DND-41 (cell line): ENCODE results near the gene RPL7A.

Experiments used
- ATAC-seq: fragments of 200-7000 bp; cut with Tn5 transposase; 3 replicates; pipeline ENCODE4 v1.9.1; 2021; ENCODE audit warnings: low read depth; ENCODE audit not compliant: insufficient read depth
- DNase-seq: peaks from one replicate; pipeline ENCODE4 v3.0.0-alpha.2; 2020
- H2AFZ ChIP-seq: 2 replicates; pipeline ENCODE4 v1.6.0; 2012; ENCODE audit warnings: low read depth, low read length
- H3K27ac ChIP-seq: 2 replicates; pipeline ENCODE4 v1.5.1; 2012; ENCODE audit warnings: low read length, inconsistent platforms
- H3K27me3 ChIP-seq: fragments of 200-600 bp; sonication (generic); 2 replicates; pipeline ENCODE4 v1.6.0; 2012; ENCODE audit warnings: low read length, mild to moderate bottlenecking, inconsistent platforms; ENCODE audit not compliant: insufficient read depth, poor library complexity
- H3K36me3 ChIP-seq: 2 replicates; pipeline ENCODE4 v1.5.1; 2012; ENCODE audit warnings: low read length, inconsistent platforms; ENCODE audit not compliant: insufficient read depth
- H3K4me1 ChIP-seq: 2 replicates; pipeline ENCODE4 v1.5.1; 2012; ENCODE audit warnings: mild to moderate bottlenecking, low read length; ENCODE audit not compliant: insufficient read depth
- H3K4me2 ChIP-seq: 2 replicates; pipeline ENCODE4 v1.6.0; 2012; ENCODE audit warnings: mild to moderate bottlenecking, moderate library complexity, low read length, inconsistent platforms; ENCODE audit not compliant: insufficient read depth
- H3K4me3 ChIP-seq, 2 experiments: fragments of 200-600 bp in 1 of 2; shearing (Covaris generic) in 1 of 2; 2 replicates each; pipeline ENCODE4 v1.5.1; 2012 to 2016; ENCODE audit warnings: inconsistent platforms in 2 of 2, low read length in 2 of 2, mild to moderate bottlenecking in 2 of 2, low read depth in 1 of 2, moderate library complexity in 1 of 2
- H3K79me2 ChIP-seq: 2 replicates; pipeline ENCODE4 v1.6.0; 2012; ENCODE audit warnings: low read length, inconsistent platforms; ENCODE audit not compliant: insufficient read depth
- H3K9ac ChIP-seq: 2 replicates; pipeline ENCODE4 v1.6.0; 2012; ENCODE audit warnings: low read depth, mild to moderate bottlenecking, inconsistent platforms, low read length, moderate library complexity
- H3K9me3 ChIP-seq: 2 replicates; pipeline ENCODE4 v1.5.1; 2012; ENCODE audit warnings: low read length, moderate library complexity, mild to moderate bottlenecking, inconsistent platforms; ENCODE audit not compliant: insufficient read depth, severe bottlenecking
- H4K20me1 ChIP-seq: 2 replicates; pipeline ENCODE4 v1.6.0; 2012; ENCODE audit warnings: low read length; ENCODE audit not compliant: insufficient read depth
- EZH2 ChIP-seq: IDR thresholded peaks from 3 replicates; pipeline ENCODE4 v1.6.1; 2012; ENCODE audit warnings: borderline replicate concordance, low read depth, mild to moderate bottlenecking, moderate library complexity, low read length, inconsistent platforms; ENCODE audit not compliant: severe bottlenecking
- TF ChIP-seq, protein P1 (sequence below): IDR thresholded peaks from 2 replicates; pipeline ENCODE4 v1.5.1; 2012; ENCODE audit warnings: borderline replicate concordance, low read length, moderate library complexity, mild to moderate bottlenecking; ENCODE audit not compliant: poor library complexity, severe bottlenecking; ENCODE audit errors: extremely low read depth

RPL7A gene

DNA sequence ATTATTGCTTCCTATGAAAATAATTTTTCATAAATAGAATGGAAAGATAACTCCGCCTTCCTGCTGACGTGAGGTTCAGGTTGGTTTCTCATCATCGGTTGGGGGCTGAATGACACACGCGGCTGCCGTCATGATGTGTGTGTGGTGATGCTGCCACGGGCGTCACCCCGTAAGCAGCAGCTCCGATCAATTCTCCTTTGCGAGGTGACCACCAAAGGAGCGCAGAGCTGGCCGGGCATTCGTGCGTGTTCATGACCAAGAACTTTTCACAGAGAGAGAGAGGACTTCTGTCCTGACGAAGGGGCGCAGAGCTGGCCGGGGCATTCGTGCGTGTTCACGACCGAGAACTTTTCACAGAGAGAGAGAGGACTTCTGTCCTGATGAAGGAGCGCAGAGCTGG, 42.3 kb upstream of the RPL7A start:
- Histone ChIP-seq H3K36me3 (no peaks in the 10 kb centered on the region), H3K79me2 (no peaks in the 10 kb centered on the region), H3K9ac (no peak overlapping the region), H3K4me3 (no peak overlapping the region), H3K4me1 (no peaks in the 10 kb centered on the region), H2AFZ (no peak overlapping the region), H3K9me3 (no peaks in the 10 kb centered on the region), H3K27me3 (no peaks in the 10 kb centered on the region), H3K4me2 (no peak overlapping the region), H4K20me1 (no peaks in the 10 kb centered on the region), H3K27ac (no peak overlapping the region)
- DNase-seq (no peak), ATAC-seq (no peak)
- TF ChIP-seq EZH2 = no peak
- TF ChIP-seq, protein P1, sequence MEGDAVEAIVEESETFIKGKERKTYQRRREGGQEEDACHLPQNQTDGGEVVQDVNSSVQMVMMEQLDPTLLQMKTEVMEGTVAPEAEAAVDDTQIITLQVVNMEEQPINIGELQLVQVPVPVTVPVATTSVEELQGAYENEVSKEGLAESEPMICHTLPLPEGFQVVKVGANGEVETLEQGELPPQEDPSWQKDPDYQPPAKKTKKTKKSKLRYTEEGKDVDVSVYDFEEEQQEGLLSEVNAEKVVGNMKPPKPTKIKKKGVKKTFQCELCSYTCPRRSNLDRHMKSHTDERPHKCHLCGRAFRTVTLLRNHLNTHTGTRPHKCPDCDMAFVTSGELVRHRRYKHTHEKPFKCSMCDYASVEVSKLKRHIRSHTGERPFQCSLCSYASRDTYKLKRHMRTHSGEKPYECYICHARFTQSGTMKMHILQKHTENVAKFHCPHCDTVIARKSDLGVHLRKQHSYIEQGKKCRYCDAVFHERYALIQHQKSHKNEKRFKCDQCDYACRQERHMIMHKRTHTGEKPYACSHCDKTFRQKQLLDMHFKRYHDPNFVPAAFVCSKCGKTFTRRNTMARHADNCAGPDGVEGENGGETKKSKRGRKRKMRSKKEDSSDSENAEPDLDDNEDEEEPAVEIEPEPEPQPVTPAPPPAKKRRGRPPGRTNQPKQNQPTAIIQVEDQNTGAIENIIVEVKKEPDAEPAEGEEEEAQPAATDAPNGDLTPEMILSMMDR = no peak

DNA sequence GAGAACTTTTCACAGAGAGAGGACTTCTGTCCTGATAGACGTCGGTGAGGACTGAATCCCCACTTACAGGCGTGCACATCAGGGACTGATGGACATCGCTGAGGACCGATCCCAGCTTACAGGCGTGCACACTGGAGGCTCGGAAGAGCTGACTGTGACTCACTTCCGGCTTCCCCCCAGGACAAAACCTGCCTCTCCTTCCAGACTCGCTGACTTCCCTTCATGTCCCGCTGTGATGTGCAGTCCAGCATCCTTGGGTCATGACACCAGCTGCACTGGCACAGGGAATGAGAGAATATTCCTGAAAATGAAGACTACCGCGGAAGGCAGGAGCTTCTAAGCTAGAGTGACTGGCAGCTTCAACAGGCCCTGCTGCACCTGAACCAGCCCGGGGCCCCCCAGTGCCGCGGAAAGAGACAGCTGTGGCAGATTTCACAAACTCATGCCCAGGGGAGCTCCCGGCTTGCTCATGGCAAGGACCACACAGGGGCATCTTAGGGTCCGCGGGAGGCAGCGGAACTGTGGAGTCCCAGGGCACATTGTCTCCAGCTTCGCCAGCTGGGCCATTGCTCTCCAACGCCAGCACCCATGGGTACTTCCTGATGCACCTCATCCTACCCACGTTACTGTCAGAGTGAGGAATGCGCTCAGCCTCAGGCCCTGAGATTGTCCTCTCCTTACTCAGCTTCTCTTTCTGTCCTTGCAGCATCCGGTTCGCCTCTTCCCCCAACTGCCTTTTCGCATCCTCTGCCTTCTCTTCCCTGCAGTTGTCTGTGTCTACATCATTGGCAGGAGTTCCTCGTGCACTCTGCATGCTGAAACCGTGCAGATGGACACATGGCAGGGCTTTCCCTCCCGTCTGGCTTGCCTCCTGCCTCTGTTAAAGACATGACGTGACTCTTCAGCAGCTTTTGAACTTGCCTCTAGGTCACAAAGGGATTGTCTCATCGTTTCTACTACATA, 41.5 kb upstream of the RPL7A start:
- no peak overlapping the region for H3K4me2 ChIP-seq
- H3K4me3 ChIP-seq = no peak overlapping the region
- no peak for ATAC-seq
- no peak overlapping the region for H2AFZ ChIP-seq
- no peak for DNase-seq
- no peaks in the 10 kb centered on the region for H3K4me1 ChIP-seq
- TF ChIP-seq, protein P1 = no peak
- TF ChIP-seq EZH2 = no peak
- H3K27me3 ChIP-seq = no peaks in the 10 kb centered on the region
- no peak overlapping the region for H3K9ac ChIP-seq
- no peaks in the 10 kb centered on the region for H4K20me1 ChIP-seq
- H3K9me3 ChIP-seq = no peaks in the 10 kb centered on the region
- no peaks in the 10 kb centered on the region for H3K36me3 ChIP-seq
- no peak overlapping the region for H3K27ac ChIP-seq
- no peaks in the 10 kb centered on the region for H3K79me2 ChIP-seq

DNA sequence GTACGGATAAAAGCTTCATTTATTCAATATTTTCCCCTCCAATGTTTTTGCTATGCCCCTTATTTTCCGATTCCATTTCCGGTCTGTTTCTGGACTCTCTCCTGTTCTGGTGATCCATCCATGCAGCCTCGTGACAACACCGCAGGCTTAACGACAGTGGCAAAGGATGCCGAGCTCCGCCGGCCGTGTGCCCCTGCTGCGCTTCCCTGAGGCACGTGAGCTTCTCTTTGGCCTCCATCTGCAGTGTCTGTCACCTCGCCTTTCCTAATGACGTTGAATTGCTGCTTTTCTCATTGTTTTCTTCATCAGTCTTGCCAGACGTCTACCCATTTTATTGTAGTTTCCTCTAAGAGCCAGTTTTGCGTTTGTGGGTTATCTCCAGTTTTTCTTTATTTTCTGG, 40.7 kb upstream of the RPL7A start:
- no peak overlapping the region for H3K27ac ChIP-seq
- H3K27me3 ChIP-seq = no peaks in the 10 kb centered on the region
- ATAC-seq (no peak), DNase-seq (no peak)
- H3K9me3 ChIP-seq = no peaks in the 10 kb centered on the region
- H3K4me3 ChIP-seq = no peak overlapping the region
- H2AFZ ChIP-seq = no peak overlapping the region
- no peak overlapping the region for H3K9ac ChIP-seq
- H3K36me3 ChIP-seq = no peaks in the 10 kb centered on the region
- no peak overlapping the region for H3K4me2 ChIP-seq
- no peaks in the 10 kb centered on the region for H3K4me1 ChIP-seq
- H4K20me1 ChIP-seq = no peaks in the 10 kb centered on the region
- TF ChIP-seq EZH2 = no peak
- TF ChIP-seq, protein P1 = no peak
- H3K79me2 ChIP-seq = no peaks in the 10 kb centered on the region
